Measurements from ENCODE around the gene HTR3C. TPM values are rescaled to one million over a fixed set of nuclear protein-coding genes. Genes with fewer than 3 reads are reported as not detected.

The HTR3C gene
- total RNA-seq, 1 donor from 2014 or later, result not detected

GRCh38 chr3:184040010-184040409, 12.8 kb upstream of the HTR3C start:
- Histone ChIP-seq H3K4me3 (no peak overlapping the region), H3K27me3 (no peaks in the 10 kb centered on the region), H3K27ac (no peak overlapping the region), H3K36me3 (no peaks in the 10 kb centered on the region), H3K4me1 (no peaks in the 10 kb centered on the region), H3K9me3 (no peaks in the 10 kb centered on the region)
- DNase-seq (ENCODE audit: low spot score in 2 of 2), result no peak
- peak in 1 of 3 experiments; percentile 19 for TF ChIP-seq CTCF (IDR thresholded peaks at IDR 0.05)
- intact Hi-C loops (cut with DNase I), result no loop called here

GRCh38 chr3:184042617-184043016, 10.2 kb upstream of the HTR3C start:
- no peak overlapping the region for H3K27ac ChIP-seq
- H3K4me1 ChIP-seq, result no peaks in the 10 kb centered on the region
- no peaks in the 10 kb centered on the region for H3K36me3 ChIP-seq
- intact Hi-C loops (cut with DNase I), result no loop called here
- no peak overlapping the region for H3K4me3 ChIP-seq
- no peaks in the 10 kb centered on the region for H3K27me3 ChIP-seq
- no peaks in the 10 kb centered on the region for H3K9me3 ChIP-seq
- no peak for DNase-seq (ENCODE audit: low spot score in 2 of 2)
- no peak for TF ChIP-seq CTCF (IDR thresholded peaks at IDR 0.05)

- no peak overlapping the region for H3K27ac ChIP-seq
- intact Hi-C loops (cut with DNase I), result no loop called here
- H3K4me3 ChIP-seq, result no peak overlapping the region
- no peaks in the 10 kb centered on the region for H3K36me3 ChIP-seq
- no peaks in the 10 kb centered on the region for H3K4me1 ChIP-seq
- no peaks in the 10 kb centered on the region for H3K9me3 ChIP-seq
- DNase-seq (ENCODE audit: low spot score in 2 of 2), result no peak
- no peaks in the 10 kb centered on the region for H3K27me3 ChIP-seq
- TF ChIP-seq CTCF (IDR thresholded peaks at IDR 0.05), result no peak
Measured at GRCh38 chr3:184045995-184046394, 6.9 kb upstream of the HTR3C start.

- no peak for TF ChIP-seq CTCF (IDR thresholded peaks at IDR 0.05)
Measured at GRCh38 chr3:184050217-184050847, 2.5 kb upstream of the HTR3C start.

GRCh38 chr3:184058029-184058428, 5.2 kb downstream of the HTR3C start:
- no peak for DNase-seq (ENCODE audit: low spot score in 2 of 2)
- Histone ChIP-seq H3K27ac (no peak overlapping the region), H3K4me1 (no peaks in the 10 kb centered on the region), H3K9me3 (no peaks in the 10 kb centered on the region), H3K27me3 (no peaks in the 10 kb centered on the region), H3K36me3 (no peaks in the 10 kb centered on the region), H3K4me3 (no peak overlapping the region)
- TF ChIP-seq CTCF (IDR thresholded peaks at IDR 0.05), result no peak
- intact Hi-C loops (cut with DNase I), result no loop called here

More at GRCh38 chr3:184050217-184050847, 2.5 kb upstream of the HTR3C start:
- no peak for DNase-seq (ENCODE audit: low spot score in 2 of 2)
- Histone ChIP-seq H3K9me3 (no peaks in the 10 kb centered on the region), H3K27me3 (no peaks in the 10 kb centered on the region), H3K36me3 (no peaks in the 10 kb centered on the region), H3K27ac (no peak overlapping the region), H3K4me1 (no peaks in the 10 kb centered on the region), H3K4me3 (no peak overlapping the region)
- intact Hi-C loops (cut with DNase I), result no loop called here

- intact Hi-C loops (cut with DNase I), result no loop called here
- TF ChIP-seq CTCF (IDR thresholded peaks at IDR 0.05), result no peak
- Histone ChIP-seq H3K9me3 (no peaks in the 10 kb centered on the region), H3K4me3 (no peak overlapping the region), H3K4me1 (no peaks in the 10 kb centered on the region), H3K27ac (no peak overlapping the region), H3K36me3 (no peaks in the 10 kb centered on the region), H3K27me3 (no peaks in the 10 kb centered on the region)
- no peak for DNase-seq (ENCODE audit: low spot score in 2 of 2)
Measured at GRCh38 chr3:184059424-184059823, 6.6 kb downstream of the HTR3C start.

Data from ascending aorta (tissue), 2 donors.